KOPT-K1 (cell line): ENCODE data around the gene DUSP14.

Source experiments
- H3K27ac ChIP-seq: fragments of 200-600 bp; sonication (generic); 2 replicates; pipeline ENCODE4 v1.5.1; 2016; ENCODE audit warnings: antibody characterized with exemption, mild to moderate bottlenecking, low read depth, low read length; ENCODE audit not compliant: poor library complexity, severe bottlenecking
- H3K36me3 ChIP-seq: fragments of 200-600 bp; sonication (generic); 2 replicates; pipeline ENCODE4 v1.5.1; 2017; ENCODE audit warnings: antibody characterized with exemption, mild to moderate bottlenecking, low read length, moderate library complexity; ENCODE audit not compliant: insufficient read depth
- H3K9me3 ChIP-seq: fragments of 200-600 bp; sonication (generic); 2 replicates; pipeline ENCODE4 v1.5.1; 2017; ENCODE audit warnings: antibody characterized with exemption, low read length, mild to moderate bottlenecking; ENCODE audit not compliant: insufficient read depth, poor library complexity, severe bottlenecking

Gene DUSP14

GRCh38 chr17:37553401-37553966 is 63.8 kb downstream of the DUSP14 start:
- Histone ChIP-seq H3K36me3 (peaks cover 93% of the 10 kb centered on the region), H3K27ac (no peak overlapping the region), H3K9me3 (no peaks in the 10 kb centered on the region)

DNA sequence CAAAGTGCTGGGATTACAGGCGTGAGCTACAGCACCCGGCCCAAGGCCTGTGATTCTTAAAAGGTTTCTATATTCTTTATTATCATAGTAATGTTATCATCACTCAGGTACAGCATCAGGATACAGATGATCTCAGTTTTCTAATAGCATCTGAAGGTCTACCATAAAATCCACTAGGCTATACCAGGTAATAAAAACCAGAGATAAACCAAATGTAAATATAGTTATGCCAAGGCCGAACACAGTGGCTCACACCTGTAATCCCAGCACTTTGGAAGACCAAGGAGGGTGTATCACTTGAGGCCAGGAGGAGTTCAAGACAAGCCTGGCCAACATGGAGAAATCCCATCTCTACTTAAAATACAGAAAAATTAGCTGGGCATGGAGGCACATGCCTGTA is 65.7 kb downstream of the DUSP14 start:
- peaks cover 94% of the 10 kb centered on the region for H3K36me3 ChIP-seq
- H3K27ac ChIP-seq = no peak overlapping the region
- H3K9me3 ChIP-seq = no peaks in the 10 kb centered on the region

DNA sequence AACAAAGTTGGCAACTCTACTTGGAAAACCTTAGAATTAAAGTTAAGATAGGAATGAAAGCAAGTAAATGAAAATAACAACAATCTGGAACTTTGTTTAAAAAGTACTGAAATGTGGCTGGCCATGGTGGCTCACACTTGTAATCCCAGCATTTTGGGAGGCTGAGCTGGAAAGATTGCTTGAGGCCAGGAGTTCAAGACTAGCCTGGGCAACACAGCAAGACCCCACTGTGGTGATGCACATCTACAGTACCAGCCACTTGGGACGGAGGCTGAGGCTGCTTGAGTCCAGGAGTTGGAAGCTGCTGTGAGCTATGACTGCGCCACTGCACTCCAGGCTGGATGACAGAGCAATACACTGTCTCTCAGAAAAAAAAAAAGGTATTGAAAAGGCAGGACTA is 67.8 kb downstream of the DUSP14 start:
- Histone ChIP-seq H3K36me3 (peaks cover 95% of the 10 kb centered on the region), H3K27ac (no peak overlapping the region), H3K9me3 (no peaks in the 10 kb centered on the region)

GRCh38 chr17:37558299-37558698 is 68.6 kb downstream of the DUSP14 start:
- Histone ChIP-seq H3K36me3 (peaks cover 94% of the 10 kb centered on the region), H3K9me3 (no peaks in the 10 kb centered on the region), H3K27ac (no peak overlapping the region)

- H3K36me3 ChIP-seq = peaks cover 87% of the 10 kb centered on the region
Observed at GRCh38 chr17:37562016-37562745, 72.5 kb downstream of the DUSP14 start.

More at GRCh38 chr17:37562016-37562745, 72.5 kb downstream of the DUSP14 start:
- H3K9me3 ChIP-seq = no peaks in the 10 kb centered on the region
- no peak overlapping the region for H3K27ac ChIP-seq
